Cerebellar cortex (tissue), 1 donor: ENCODE measurements around the gene ITGA7.
A peak's percentile ranks its signal among the peaks of the same experiment; 100 is the strongest.

Experiments used
- DNase-seq: peaks from one replicate; pipeline ENCODE4 v3.0.0-alpha.2; 2015; ENCODE audit warnings: low spot score

The ITGA7 gene

DNA sequence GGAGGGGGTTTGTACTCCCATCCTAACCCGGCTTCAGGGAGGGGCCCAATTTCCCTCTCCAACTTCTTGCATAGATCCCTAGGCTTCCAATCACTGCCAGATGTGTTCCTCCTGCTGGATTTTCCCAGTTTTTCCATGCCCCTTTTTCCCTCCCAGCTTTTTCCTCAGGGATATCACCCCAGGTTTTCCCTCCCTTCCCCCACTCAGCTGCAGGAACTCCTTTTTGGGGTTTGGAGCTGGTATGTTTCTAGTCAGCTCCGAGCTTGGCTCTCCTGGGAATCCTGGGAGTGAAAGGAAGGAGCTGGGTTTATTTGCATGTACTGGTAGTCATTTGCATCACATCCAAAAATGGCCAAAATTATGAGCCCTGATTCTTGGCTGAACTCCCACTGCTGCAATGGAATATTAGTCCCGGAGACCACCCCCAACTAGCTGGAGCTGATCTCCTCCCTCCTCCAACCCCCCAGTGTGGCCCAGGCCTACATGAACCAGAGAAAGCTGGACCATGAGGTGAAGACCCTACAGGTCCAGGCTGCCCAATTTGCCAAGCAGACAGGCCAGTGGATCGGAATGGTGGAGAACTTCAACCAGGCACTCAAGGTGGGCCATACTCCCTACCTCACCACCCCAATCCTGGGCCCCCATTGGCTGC lies 11.0 kb upstream of the ITGA7 start:
- DNase-seq: no peak

DNA sequence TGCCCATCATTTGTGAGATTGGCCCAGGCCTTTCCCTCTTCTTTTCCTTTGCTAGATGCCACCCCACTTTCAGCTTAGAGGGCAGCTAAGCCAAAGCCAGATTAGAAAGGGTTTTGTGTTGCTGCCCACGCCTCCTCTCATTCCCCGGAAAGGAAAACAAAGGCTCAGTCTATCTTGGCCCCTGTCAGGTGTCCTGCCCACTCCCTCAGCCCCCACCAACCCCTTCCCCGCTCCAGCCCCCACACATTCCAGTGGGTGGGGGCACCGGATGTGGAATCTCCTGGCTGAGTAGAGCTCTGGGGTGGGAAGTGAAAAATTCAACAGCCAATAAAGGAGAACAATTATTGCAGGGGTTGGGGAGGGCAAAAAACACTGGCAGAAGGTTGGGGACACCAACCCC lies 10.3 kb upstream of the ITGA7 start:
- no peak for DNase-seq

DNA sequence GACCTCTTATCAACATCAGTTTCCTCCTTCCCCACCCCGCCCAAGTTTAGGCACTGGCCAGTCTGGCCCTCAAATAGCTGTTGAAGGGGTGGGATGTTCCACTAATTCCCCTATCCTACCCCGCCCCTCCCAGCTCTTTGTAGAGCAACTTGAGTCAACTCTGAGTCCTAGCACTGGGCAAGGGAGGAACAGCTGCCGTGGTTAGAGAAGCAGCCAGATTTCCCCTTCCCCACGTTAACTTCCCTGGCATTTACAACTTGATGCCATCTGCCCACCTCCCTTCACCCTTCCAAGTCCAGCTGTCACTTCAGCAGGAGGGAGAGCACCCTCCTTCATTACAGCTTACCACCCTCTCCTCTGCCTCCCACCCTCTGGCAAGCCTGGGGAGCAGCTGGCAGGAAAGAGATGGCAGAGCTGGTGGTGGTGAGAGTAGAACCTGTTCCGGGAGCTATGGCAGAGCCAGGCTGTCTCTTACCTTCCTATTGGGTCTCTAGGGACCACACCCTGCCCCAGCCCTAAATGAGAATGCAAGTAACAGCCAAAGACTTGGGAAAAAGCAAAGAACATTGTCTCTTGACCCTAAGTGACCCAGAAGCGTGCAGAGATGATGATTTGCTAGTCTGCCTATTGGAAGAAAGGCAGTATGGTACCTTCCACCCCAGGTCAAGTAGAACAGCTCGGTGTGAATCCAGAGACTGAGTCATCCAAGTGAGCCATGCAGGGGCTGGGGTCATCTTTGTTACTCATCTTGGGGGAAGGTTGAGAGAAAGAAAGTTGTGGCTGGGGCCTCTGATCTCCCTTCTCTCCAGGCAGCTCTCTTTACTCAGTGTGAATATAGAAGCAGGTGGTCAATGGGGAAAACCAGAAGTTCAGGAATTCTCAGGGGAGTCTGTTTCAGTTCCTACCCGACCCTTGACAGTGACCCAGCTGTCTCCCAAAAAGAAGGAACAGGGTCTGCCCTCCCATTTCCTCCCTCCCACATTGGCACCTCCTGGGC lies 9.6 kb upstream of the ITGA7 start:
- DNase-seq: no peak

DNA sequence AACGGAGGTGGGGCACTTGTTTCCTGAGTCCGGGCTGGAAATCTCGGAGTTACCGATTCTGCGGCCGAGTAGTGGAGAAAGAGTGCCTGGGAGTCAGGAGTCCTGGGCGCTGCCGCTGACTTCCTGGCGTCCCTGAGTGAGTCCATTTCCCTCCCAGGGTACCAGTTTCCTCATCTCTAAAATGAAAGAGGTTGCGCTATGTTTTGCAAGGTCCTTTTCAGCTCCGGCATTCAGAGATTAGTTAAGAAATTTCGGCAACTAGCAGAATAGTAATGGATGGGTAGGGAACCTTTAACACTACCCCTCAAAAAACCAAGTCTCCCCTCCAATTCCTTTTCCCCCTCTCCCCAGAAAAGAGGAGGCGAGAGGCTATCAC lies 8.9 kb upstream of the ITGA7 start:
- DNase-seq: no peak

DNA sequence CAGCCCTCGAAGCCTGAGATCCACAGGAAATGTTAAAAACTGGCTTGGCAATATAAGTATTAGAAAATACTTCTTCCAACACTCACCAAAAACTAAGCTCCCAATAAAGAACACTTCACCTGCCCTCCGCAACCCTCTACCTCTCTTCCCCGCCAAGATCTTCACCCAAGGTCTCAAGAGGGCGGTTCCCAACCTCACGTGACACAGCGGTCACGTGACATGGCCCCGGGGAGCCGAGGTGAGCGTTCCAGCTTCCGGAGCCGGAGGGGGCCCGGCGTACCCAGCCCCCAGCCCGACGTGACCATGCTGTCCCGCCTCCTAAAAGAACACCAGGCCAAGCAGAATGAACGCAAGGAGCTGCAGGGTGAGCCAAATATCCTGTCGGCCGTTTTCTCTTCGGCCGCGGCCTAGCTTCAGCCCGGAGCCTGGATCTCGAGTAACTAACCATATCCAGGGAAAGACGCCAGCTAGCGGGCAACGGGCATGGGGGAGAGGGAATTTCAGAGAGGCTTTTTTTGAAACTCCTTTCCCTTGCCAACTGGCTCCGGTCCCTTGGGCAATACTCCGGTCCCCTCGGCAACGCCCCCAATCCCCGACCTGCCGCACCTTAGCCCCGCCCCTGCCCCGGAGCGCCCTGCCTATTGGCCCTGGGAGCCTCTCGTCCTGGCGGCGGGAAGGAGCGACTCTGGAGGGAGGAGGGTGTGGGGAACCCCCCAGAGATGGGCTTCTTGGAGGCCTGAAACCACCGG lies 8.3 kb upstream of the ITGA7 start, which contains the start of gene BLOC1S1:
TSS of gene BLOC1S1 (plus strand) at position 214 of the 749 bp plus-strand sequence. CDS start at position 220, 6 bp downstream.
- DNase-seq: peak; percentile 93

DNA sequence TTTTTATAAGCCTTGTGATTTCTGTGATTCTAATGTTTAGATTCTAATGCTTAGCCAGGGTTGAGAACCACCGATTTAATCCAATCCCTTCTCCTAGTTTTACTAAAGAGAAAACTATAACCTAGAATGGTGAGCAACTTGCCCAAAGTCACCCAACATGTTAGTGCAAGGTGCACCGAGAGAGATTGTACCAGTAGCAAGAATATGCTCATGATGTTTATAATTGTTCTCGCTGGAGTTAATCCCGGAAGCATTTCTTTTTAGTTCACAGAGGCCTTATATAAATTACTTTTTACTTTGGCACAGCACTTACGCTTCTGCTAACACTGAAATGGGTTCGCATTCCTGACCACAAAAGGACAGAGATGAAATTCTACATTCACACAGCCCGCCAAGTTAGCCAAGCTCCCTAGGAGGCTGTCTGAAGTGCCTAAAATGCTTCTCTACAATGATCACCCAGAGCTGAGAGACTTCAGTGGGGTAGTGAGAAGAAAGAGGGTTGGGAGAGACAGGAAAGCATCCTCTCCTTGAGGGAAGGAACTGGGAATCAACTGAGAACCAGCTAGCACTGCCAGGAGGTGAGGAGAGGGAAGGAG lies 7.6 kb upstream of the ITGA7 start:
- DNase-seq: no peak

DNA sequence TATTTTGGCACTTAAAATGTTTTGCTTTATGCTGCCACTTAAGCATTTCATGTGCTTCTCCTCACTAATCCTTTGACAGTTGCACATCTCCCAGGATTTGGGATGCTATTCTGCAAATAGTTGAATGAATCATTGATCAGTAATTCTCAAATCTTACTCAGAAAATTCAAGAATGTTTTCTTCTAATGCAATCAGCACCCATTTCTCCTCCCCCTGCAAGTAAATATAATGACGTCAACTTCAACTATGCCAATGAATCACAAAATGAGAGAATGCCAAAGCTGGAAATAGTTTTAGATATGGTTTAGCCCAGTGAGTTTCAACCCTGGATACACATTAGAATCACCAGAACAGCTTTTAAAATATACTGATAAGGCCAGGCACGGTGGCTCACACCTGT lies 6.0 kb upstream of the ITGA7 start:
- no peak for DNase-seq

DNA sequence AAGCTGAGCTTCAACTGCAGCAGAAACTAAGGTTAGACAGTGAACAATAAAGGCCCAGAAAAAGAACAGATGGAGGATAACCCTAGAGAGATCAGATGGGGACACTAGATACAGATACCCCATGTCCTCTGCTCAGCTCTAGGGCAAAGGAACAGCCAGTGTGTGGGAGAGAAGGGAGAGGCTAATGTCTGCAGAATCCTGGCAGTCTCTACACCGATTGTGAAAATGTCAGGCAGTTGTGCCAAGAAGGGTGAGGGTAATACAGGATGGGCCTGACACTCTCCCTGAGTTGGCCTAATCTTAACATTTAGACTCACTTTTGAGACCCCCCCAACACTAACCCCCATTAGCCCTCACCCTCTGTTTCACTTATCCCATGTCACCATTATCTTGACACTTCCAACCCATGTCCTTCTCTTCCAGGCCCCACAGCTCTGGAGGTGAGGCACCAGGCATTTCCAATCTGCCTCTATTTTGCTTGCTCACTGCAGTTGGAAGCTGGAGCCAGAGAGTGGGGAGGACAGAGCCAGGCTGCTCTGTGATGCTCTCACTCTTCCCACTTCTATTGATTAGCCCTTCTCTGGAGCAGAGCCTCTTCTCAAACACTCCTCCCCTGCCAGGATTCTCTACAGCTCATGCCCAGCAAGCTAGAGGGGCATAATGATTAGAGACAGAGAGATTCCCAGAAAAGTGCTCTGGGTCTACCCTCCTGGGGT lies 5.2 kb upstream of the ITGA7 start:
- no peak for DNase-seq

DNA sequence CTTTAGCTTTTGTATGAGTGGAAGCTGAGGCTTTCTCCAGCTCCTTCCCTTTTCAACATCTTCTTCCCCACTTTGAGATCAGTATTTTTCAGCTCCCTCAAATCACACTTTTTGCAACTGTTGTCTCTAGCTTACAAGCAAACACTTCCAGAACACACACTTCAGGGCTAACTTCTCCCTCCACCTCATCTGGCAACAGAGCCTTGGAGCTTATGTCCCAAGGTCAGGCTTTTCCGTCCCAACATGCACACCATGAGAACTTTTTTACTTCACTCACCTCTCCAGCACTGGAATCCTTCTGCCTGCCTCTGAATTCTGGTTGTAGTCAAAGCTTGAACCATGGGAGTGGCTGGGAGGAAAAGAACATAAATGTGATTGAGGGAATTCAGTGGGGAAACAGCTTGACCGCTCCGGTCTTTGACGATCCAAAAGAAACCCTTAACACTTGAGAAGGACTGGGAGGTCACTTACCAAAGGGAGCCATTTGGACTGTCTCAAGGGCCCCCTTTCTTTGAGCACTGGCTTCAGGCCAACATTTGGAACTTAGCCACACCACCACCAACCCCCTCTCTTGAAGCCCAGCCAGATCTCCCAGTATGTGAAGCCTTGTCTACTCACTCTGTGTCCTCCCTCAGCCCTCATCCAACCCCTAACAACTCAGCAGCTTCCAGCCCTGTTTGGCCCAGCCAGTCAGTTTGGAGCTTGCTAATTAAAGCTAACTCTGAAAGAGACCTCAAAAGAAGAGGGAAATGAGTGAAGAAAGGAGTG lies 4.3 kb upstream of the ITGA7 start:
- no peak for DNase-seq

DNA sequence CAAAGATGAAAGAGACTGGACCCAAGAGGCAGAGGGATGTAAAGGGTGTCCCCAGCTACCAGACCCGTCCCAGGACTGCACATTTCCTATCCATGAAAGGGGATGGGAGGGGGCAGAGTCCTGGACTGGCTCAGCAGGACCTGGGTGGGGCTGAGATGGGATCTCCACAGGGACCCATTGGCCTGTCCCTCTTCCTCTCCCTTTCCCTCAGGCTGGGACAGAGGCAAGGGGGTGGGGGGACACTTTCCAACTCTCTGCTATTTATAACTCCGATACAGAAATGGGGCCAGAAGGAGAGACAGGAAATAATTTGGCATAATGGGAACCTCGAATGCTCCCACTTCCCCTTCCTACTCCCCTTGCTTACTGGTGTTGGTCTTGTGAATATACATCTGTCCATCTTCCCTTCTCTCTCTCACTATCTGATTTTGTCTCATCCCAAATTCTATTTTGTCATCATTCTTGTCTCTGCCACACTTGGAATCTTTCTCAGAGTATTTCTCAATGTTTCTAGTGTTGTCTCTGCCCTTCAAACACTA lies 1.1 kb upstream of the ITGA7 start:
- no peak for DNase-seq

DNA sequence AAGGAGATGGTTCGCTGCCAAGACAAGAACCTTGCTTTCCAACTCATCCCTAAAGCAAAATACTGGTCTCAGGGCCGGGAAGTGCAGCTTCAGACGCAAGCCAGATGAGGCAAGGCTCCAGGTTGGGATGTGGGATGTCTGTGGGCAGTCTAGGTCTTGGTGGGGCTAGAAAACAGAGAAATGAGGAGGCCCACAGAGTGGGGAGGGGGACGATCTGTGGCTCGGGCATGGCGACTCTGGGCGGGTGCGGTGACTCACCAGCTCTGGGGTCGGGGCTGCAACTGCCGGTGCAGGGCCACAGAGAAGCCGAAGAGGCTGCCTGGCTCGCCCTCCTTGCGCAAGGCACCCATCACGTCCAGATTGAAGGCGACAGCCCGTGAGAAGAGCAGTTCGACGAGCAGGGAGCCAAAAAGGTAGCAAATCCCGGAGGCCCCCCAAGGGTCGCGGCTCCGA lies 459 bp downstream of the ITGA7 start:
- no peak for DNase-seq

DNA sequence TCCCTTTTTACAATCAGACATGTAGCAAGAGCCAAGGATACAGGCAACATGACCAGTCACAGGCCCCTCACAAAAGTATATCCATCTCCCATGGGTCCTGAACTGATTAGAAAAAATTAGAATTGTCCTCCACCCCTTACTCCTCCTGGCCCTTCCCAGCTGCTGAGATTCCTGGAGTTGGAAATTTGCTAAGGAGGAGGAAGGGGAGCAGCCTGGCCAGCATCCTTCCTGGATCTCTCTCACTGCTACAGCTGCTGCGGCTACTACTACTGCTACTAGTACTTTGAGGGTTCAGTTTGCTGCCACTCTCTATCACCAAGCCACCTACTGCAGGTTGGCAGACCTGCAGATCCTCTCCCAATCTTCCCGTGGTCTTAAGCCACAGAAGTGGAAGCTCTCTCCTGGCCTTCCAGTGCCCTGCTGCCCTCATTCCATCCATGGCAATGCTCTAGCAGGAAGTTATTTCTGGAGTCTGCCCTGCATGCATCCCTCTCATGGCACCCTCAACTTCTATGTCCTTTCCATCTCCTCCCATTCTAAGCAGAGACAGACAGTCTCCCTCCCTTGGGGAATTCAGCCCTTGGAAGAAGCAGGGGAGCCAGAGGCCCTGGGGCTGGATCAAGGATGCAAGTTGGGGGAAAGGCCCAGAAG lies 1.0 kb downstream of the ITGA7 start:
- DNase-seq: no peak

DNA sequence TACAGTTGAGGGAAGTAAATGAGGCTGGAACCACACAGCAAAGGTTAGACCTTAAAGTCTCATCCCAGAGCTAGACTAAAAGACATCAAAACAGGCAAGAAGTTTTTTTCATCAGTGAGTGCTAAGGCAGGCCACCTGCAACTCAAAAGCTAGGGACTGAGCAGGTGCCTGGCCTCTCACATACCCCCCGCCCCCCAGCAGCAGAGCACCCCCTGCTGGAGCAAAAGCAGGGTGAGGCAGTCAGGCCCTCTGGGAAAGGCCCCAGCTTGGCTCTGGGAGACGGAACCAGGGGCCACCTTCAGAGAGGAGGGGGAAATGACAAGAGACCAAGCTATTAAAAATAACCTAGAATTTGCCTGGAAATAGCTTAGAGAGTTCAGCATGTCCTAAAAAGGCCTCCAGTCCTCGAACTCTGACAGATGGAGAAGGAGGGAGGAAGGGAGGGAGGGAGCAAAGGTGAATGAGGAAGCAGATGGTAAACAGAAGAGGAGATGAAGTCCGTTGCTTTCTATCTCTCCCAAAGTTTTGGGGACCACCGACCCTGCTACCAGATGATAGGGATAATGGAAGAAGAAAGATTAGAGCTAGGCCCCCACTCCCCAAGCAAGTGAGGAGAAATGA lies 1.8 kb downstream of the ITGA7 start:
- no peak for DNase-seq

DNA sequence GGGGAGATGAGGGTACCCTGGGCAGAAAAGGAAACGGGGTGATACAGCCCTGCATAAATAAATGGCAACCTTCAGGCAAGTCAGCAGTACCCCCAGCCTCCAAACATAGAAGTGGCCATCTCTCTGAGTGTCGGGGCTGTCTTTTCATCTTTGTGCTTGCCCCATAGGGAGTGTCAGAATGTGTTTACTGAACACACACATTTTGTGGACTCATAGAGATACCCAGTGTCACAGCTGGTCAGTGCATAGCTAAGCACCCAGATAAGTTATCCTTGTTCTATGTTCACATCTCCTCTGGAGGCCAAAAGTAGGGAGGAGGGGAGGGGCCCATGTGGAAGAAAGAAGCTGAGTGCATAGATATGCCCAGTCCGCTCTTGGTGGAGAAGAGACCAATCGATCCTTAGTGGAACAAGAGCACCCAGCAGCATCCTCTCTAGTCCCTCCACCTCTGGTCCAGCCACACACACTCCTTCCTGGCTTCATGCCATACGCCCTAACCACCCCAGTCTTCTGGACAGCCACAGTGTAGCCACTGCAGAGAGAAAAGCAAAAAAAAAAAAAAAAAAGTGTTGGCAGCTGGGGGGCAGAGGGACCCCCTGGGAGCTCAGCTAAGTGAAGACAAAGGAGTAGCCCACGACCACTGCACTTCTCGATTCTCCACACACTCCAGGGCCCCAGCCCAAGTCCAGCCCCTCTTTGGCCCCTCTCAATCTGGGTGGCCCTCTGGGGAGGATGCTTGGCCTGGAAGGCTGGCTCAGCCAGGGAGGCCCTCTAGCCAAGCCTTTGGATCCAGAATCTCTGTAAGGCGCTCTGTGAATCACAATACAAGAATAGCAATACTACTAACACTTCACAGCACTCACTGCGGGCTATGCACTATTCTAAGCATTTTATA lies 2.6 kb downstream of the ITGA7 start:
- no peak for DNase-seq

DNA sequence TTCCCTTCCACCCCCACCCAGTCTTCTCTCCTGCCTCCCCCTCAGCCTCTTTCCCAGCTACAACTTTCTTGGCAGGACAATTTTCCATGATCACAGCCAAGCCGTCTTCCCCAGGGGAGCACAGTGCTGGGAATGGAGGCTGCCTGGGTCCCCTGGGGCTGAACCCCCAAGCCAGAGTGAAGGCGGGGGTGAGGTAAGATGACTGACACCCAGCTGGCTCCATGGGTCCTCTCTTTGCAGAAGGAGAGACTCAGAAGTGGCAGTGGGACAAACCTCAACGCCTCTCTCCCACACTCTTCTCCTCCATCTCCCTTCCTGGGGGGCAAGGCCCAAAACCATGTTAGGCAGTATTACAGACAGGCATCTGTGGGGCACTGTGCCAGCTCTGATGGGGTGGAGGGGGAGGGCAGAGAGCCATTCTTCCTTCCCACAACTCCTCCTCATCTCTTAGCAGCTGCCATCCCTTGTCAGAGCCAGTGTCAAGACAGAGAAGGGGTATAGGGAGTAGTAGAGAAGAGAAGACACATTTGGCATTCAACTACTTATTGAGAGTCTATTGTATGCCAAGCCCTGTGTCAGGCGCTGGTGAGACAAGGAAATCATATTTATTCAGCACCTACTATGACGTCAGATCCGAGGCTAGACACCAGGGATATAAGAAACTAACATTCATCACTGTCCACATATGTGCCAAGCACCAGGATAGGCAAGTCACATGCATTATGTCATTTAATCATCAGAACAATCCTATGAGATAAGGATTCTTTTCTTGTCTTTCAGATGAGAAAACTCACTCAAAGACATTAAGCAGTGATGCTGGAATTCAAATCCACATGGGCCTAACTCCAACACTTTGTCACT lies 3.6 kb downstream of the ITGA7 start:
- no peak for DNase-seq

DNA sequence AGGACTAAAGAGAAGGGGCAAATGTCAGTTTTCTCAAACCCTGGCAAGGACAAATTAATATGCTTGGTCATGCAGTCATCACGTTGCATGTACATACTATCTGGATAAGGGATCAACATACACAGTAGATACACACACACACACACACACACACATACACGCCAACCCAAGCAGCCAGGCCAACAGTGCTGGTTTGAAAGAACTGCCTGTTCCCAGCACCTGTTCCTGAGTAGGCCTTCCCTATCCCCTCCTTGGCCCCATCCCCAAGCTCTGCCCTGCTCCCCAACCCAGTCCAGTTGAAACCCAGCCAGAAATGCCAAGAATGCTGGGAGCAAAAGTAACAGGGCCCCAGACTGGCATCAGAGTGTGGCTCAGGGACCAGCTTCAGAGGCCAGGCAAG lies 4.4 kb downstream of the ITGA7 start:
- peak; percentile 65 for DNase-seq

DNA sequence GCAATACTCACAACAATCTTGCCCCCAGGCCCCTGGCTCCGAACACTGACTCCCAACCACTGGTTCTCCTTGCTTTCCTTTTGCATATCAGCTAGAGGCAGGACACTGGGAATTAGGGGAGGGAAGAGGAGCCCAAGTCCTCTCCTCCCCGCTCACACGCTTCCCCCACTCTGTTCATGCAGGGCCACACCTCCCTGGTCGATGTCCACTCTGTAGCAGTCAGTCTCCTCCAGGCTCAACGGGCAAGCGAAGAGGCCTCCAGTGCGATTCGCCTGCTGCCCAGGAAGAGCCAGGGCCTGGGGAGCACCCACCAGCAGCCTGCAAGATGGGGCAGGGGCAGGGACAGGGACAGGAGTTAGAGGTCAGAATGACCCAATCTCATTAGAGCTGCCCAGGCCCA lies 4.8 kb downstream of the ITGA7 start:
- no peak for DNase-seq
